CD4-positive, alpha-beta T cell treated with Interleukin-4 for 4 hours (primary cell): Measurements from ENCODE around the gene ZACN.
"Not testable (repeated sequence)": the region's sequence is repeated elsewhere in the genome, so short reads cannot be mapped to it uniquely, and the experiment has no call there.

Experiments used
- DNase-seq: peaks from one replicate; pipeline ENCODE4 v3.0.0-alpha.2; 2020

The ZACN gene

DNA sequence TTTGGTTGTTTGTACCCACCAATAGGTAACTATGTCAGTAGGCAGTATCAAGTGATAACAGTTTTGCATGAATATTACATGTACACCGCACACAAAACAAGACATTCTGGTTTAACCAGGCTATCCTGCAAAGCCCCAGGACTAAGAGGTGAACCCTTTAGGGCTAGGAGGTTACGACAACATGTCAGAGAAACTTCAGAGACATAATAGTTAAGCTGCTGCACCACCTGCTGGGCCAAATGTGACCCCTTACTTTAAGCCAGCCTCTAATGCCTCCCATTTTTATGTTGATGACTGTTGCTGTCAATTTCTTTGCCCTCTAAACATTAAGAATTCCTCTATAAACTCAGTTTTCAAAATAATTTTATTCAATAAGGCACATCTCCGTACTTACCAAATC, 22.1 kb upstream of the ZACN start:
- DNase-seq = no peak

DNA sequence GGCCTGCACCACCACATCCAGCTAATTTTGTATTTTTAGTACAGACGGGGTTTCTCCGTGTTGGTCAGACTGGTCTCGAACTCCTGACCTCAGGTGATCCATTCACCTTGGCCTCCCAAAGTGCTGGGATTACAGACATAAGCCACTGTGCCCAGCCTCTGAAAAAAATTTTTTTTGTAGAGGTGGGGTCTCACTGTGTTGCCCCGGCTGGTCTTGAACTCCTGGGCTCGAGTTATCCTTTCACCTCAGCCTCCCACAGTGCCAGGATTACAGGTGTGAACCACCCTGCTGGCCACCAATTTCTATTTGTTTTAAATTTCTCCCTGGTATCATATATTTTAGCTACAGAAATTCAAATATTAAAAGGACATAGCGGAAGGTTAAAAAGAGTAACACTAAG, 20.7 kb upstream of the ZACN start:
- DNase-seq = not testable (repeated sequence)

DNA sequence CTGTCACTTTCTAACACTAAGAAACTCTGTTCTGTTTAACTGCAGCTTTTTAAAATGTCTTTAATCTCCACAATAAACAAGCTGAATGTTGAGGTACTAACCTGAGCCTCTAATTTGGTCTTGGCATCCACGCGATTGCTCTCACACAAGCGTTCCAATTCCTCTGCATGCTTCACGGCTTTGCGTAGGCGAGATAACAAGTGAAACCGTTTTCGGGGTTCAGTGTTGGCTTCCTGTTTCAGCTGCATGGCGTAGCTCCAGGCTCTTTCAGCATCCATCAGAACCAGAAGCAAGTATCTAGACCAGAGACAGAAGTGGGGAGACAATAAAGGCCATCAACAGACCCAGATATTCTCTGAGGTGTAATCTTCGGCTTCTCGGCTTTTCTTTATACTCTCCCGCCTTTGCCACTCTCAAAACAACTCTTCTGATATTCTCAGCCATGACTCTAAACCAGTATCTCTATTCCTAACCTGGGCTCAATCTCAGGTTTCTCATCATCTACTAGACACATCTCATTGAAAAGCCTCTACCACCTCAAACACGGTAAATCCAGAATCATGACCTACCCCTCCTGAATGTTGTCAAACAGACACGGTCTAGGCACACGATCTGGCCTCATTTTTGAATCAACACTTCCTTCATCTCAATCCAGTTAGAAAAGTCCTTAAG, 15.0 kb upstream of the ZACN start:
- DNase-seq = peak; percentile 53

DNA sequence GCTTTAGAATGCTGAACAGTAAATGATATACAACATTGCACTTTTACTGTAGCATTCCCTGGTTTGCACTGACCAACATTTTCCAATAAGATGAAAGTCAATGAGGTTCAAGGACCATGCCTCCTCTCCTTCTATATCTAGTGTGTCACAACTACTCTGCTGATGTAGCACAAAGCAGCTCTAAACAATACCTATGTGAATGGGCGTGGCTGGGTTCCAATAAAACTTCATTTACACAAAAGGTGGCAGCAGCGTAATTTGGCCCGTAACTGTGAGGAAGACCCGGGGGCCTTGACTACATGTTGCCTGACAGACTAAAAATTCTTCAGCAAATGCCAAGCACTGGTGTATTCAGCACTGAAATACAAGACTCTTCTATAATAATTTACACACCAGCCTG, 13.2 kb upstream of the ZACN start:
- DNase-seq = no peak

DNA sequence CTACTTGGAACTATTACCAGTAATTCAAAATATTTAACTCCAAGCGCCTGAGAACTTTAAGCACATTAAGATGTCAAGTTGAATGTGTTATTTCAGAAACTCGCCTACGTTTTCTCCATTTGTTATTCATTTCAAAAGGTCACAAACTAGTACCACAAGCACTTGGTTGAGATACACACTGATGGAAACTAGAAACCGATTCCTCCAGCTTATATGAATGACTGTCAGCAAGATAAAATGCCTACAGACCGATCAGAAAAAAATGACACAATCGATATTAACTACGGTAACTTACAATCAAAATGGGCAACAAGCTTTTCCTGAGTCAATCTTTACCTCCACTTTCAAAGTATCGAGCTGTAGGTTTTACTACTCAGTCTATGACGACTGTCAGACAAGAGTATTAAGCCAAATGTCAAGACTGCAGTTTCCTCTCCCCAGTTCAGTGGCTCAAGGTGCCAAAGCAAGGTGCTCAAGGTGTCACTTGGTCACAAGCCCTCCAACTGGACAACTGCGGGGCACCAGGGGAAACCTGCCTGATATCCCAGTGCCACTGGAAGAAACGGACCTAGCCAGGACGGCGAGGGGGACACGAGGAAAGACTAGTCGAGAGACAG, 7.3 kb upstream of the ZACN start:
- DNase-seq = peak; percentile 11

- peak; percentile 89 for DNase-seq
Measured at GRCh38 chr17:76072148-76072858, 6.7 kb upstream of the ZACN start, which contains the start of gene SRP68. TSS of gene SRP68 (minus strand) at chr17:76072517. CDS start at chr17:76072491, 26 bp downstream.

DNA sequence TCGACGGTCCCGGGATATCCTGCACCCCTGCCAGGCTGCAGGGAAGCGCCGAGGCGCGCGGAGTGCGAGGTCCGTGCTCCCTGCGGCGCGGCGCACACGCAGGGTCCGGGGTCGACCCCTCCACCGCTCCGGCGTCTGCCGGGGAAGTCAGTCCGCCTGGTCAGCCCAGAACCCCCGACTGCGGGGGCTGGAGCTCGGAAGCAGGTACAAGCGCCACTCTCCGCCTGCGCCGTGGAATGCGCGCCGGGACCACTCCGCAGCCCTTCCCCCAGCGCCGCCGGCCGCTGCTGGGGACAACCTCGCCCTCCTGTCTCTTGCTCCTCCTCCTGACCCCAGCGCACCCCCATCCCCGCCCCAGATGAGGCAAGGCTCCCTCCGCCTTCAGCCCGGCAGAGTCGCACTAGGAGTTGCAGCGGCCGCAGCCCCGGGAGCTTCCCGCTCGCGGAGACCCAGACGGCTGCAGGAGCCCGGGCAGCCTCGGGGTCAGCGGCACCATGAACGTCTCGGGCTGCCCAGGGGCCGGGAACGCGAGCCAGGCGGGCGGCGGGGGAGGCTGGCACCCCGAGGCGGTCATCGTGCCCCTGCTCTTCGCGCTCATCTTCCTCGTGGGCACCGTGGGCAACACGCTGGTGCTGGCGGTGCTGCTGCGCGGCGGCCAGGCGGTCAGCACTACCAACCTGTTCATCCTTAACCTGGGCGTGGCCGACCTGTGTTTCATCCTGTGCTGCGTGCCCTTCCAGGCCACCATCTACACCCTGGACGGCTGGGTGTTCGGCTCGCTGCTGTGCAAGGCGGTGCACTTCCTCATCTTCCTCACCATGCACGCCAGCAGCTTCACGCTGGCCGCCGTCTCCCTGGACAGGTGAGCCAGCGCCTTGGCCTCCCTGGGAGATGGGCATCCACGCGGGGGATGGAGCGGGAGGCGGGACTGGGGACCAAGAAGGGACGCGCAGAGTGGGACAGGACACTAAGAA, 4.3 kb upstream of the ZACN start, which contains the start of gene GALR2:
TSS of gene GALR2 (plus strand) at position 392 of the 974 bp plus-strand sequence. CDS start at position 495, 103 bp downstream.
- no peak for DNase-seq

GRCh38 chr17:76075364-76076145, 3.4 kb upstream of the ZACN start:
- DNase-seq = no peak

DNA sequence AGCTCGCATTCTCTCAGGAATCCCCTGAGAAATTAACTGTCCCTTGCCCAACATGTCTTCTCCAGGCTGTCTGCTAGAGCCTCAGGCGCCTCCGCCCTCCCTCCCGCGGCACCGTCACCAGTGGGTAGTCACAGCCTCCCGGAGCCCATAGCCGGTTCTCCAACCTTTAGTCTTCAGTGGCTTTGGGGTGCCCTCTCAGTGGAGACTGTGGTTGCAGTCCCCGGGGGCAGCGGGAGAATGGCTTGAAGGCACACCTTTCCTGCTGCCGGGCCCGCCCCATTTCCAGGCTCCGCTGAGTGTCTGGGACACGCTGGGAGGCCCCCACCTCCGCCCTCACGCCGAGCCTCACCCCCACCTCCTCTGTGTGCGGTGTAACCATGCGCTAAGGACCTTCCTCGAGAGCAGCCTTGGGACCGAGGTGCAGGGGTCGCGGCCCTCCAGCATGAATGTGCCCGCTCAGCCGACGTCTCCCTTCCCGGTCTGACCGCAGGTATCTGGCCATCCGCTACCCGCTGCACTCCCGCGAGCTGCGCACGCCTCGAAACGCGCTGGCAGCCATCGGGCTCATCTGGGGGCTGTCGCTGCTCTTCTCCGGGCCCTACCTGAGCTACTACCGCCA, 2.7 kb upstream of the ZACN start:
- no peak for DNase-seq

- peak; percentile 6 for DNase-seq
Measured at GRCh38 chr17:76076765-76077583, 2.0 kb upstream of the ZACN start.

DNA sequence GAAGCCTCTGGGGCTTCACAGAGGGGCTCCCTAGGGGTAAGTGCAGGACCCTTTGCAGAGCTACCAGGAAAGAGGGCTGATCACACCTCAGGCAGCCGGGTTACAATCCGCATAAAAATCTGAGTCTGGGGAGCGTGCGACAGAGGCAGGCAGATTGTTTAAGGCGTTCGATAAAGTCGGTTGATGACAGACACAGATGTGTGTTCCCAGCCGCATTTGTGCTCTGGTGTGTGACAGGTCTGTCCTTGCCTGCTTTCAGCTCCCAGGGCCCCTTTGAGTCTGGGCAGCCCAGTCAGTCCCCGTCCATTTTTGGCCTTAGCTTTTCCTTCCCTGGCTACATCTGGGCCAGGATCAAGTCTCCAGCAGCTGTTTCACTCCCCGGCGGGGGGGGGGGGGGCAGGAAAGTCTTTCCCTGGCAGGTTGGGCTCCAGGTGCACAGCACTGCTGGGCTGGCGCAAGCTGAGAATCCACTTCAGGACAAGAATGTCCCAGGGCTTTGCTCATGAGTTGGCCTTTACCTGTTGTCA, 1.3 kb upstream of the ZACN start:
- DNase-seq = no peak

DNA sequence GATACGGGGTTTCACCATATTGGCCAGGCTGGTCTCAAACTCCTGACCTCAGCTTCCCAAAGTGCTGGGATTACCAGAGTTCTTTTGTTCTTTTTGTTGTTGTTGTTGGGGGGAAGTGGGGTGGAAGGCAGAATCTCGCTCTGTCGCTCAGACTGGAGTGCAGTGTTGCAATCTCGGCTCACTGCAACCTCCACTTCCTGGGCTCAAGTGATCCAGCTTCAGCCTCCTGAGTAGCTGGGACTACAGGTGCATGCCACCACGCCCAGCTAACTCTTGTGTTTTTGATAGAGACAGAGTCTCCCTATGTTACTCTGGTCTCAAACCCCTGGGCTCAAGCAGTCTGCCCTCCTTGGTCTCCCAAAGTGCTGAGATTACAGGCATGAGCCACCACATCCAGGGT, 612 bp upstream of the ZACN start:
- DNase-seq = not testable (repeated sequence)

DNA sequence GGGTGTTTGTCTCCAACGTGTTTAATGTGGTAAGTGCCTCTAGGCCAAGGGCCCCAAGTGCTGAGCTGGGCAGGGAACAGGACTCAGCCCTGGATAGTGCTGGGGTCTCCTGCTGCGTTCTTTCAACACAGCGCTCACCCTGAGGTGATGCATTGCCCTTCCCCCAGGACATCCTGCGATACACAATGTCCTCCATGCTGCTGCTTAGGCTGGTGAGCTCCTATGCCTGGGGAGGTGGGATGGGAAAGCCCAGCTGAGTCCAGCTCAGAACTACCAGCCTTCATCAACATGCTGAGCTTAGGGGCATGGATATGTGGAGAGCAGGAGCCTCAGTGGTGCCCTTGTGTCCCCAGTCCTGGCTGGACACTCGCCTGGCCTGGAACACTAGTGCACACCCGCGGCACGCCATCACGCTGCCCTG, 563 bp downstream of the ZACN start:
- DNase-seq = no peak

DNA sequence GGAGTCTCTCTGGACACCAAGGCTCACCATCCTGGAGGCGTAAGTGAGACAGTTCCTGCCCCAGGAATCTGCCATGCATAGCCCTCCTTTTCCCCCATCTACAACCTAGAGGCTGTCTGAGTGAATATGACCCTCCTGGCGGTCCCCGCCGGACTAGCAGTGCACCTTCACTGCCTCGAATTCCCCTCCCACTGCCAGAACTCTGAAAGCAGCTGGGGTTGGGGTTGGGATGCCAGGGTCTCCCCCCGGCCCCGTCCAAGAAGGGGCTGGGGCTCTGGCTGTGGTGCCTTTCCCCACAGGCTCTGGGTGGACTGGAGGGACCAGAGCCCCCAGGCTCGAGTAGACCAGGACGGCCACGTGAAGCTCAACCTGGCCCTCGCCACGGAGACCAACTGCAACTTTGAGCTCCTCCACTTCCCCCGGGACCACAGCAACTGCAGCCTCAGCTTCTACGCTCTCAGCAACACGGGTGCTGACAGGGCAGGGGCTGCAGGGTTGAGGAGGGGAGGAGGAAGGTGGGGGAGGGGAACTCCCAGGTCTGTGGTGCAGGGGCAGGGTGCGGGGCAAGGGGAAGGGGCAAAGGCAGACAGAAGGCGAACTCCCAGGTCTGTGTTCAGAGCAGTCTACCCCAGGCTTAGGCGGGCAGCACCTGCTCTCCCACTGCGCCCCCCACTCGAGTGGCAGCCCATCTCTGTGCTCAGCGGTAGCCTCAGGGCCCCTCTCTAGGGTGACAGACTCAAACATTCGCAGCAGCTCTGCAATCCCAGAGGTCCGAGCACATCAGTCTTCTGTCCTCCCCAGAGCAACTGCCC, 1.2 kb downstream of the ZACN start:
- DNase-seq = no peak

- DNase-seq = no peak
Measured at GRCh38 chr17:76080768-76081287, 1.8 kb downstream of the ZACN start.

GRCh38 chr17:76081295-76082210, 2.6 kb downstream of the ZACN start:
- no peak for DNase-seq

DNA sequence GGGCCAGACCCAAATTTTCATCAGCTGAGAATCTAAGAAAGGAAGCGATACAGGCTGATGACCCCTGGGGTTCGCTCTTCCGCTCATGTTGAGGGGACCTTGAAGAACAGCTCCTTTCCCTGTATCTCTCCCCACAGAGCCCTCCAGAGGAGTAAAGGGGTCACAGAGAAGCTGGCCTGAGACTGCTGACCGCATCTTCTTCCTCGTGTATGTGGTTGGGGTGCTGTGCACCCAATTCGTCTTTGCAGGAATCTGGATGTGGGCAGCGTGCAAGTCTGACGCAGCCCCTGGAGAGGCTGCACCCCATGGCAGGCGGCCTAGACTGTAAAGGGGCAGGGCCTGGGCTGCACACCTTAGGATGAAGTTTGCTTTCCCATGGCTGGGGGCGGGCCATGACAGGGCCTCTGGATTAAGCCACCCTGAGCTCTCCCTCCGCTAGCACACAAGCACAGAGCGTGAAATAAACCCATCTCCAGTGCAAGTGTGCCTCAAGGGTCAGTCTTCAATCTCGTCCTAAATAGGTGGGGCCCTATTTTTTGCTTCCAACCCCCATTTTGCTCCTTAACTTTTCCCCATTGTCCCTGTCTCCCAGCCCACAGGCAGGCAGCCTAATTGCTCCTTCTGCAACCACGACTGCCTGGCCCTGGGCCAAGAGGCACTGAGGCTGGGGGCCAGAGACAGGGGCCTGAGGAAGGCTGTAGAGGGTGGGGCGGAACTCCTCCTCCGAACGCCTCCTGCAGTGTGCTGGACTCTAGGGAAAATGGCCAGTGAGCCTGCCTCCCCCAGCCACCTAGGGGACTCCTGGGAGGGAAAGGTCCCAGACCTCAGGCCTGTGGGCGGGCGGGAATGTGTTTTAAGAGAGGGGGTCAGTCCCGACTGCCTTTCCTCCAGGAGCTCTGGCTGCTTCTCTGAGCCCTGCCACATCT, 3.6 kb downstream of the ZACN start:
- DNase-seq = no peak
